DND-41 (cell line): ENCODE results near the gene EP400.

ENCODE experiments used
- ATAC-seq: fragments of 200-7000 bp; cut with Tn5 transposase; 3 replicates; pipeline ENCODE4 v1.9.1; 2021; ENCODE audit warnings: low read depth; ENCODE audit not compliant: insufficient read depth
- DNase-seq: peaks from one replicate; pipeline ENCODE4 v3.0.0-alpha.2; 2020
- H2AFZ ChIP-seq: 2 replicates; pipeline ENCODE4 v1.6.0; 2012; ENCODE audit warnings: low read depth, low read length
- H3K27ac ChIP-seq: 2 replicates; pipeline ENCODE4 v1.5.1; 2012; ENCODE audit warnings: low read length, inconsistent platforms
- H3K27me3 ChIP-seq: fragments of 200-600 bp; sonication (generic); 2 replicates; pipeline ENCODE4 v1.6.0; 2012; ENCODE audit warnings: low read length, mild to moderate bottlenecking, inconsistent platforms; ENCODE audit not compliant: insufficient read depth, poor library complexity
- H3K36me3 ChIP-seq: 2 replicates; pipeline ENCODE4 v1.5.1; 2012; ENCODE audit warnings: low read length, inconsistent platforms; ENCODE audit not compliant: insufficient read depth
- H3K4me1 ChIP-seq: 2 replicates; pipeline ENCODE4 v1.5.1; 2012; ENCODE audit warnings: mild to moderate bottlenecking, low read length; ENCODE audit not compliant: insufficient read depth
- H3K4me2 ChIP-seq: 2 replicates; pipeline ENCODE4 v1.6.0; 2012; ENCODE audit warnings: mild to moderate bottlenecking, moderate library complexity, low read length, inconsistent platforms; ENCODE audit not compliant: insufficient read depth
- H3K4me3 ChIP-seq, 2 experiments: fragments of 200-600 bp in 1 of 2; shearing (Covaris generic) in 1 of 2; 2 replicates each; pipeline ENCODE4 v1.5.1; 2012 to 2016; ENCODE audit warnings: inconsistent platforms in 2 of 2, low read length in 2 of 2, mild to moderate bottlenecking in 2 of 2, low read depth in 1 of 2, moderate library complexity in 1 of 2
- H3K79me2 ChIP-seq: 2 replicates; pipeline ENCODE4 v1.6.0; 2012; ENCODE audit warnings: low read length, inconsistent platforms; ENCODE audit not compliant: insufficient read depth
- H3K9ac ChIP-seq: 2 replicates; pipeline ENCODE4 v1.6.0; 2012; ENCODE audit warnings: low read depth, mild to moderate bottlenecking, inconsistent platforms, low read length, moderate library complexity
- H3K9me3 ChIP-seq: 2 replicates; pipeline ENCODE4 v1.5.1; 2012; ENCODE audit warnings: low read length, moderate library complexity, mild to moderate bottlenecking, inconsistent platforms; ENCODE audit not compliant: insufficient read depth, severe bottlenecking
- H4K20me1 ChIP-seq: 2 replicates; pipeline ENCODE4 v1.6.0; 2012; ENCODE audit warnings: low read length; ENCODE audit not compliant: insufficient read depth
- CTCF ChIP-seq: IDR thresholded peaks from 2 replicates; pipeline ENCODE4 v1.5.1; 2012; ENCODE audit warnings: borderline replicate concordance, low read length, moderate library complexity, mild to moderate bottlenecking; ENCODE audit not compliant: poor library complexity, severe bottlenecking; ENCODE audit errors: extremely low read depth
- EZH2 ChIP-seq: IDR thresholded peaks from 3 replicates; pipeline ENCODE4 v1.6.1; 2012; ENCODE audit warnings: borderline replicate concordance, low read depth, mild to moderate bottlenecking, moderate library complexity, low read length, inconsistent platforms; ENCODE audit not compliant: severe bottlenecking

EP400 gene

GRCh38 chr12:132003846-132004245, 54.1 kb downstream of the EP400 start:
- Histone ChIP-seq H3K36me3 (peaks cover 76% of the 10 kb centered on the region), H4K20me1 (no peaks in the 10 kb centered on the region; the same call in 1 of the 2 replicates), H3K9me3 (no peaks in the 10 kb centered on the region), H3K4me3 (no peak overlapping the region), H3K79me2 (0 out of 2 replicates have a peak, but pooled peaks cover 2% of the 10 kb centered on the region), H3K4me2 (no peak overlapping the region), H3K27me3 (no peaks in the 10 kb centered on the region), H3K9ac (no peak overlapping the region), H3K4me1 (no peaks in the 10 kb centered on the region), H3K27ac (no peak overlapping the region), H2AFZ (no peak overlapping the region)
- ATAC-seq (no peak), DNase-seq (no peak)
- TF ChIP-seq CTCF, result no peak

GRCh38 chr12:132004946-132005345, 55.2 kb downstream of the EP400 start:
- Histone ChIP-seq H3K79me2 (0 out of 2 replicates have a peak, but pooled peaks cover 2% of the 10 kb centered on the region), H3K9ac (no peak overlapping the region), H2AFZ (no peak overlapping the region), H4K20me1 (no peaks in the 10 kb centered on the region), H3K4me2 (no peak overlapping the region), H3K27me3 (no peaks in the 10 kb centered on the region), H3K4me1 (no peaks in the 10 kb centered on the region), H3K4me3 (no peak overlapping the region), H3K36me3 (peaks cover 81% of the 10 kb centered on the region), H3K27ac (no peak overlapping the region), H3K9me3 (no peaks in the 10 kb centered on the region)
- no peak for ATAC-seq
- TF ChIP-seq EZH2 (no peak), CTCF (no peak)
- no peak for DNase-seq

- Histone ChIP-seq H3K36me3 (peaks cover 84% of the 10 kb centered on the region), H3K4me2 (no peak overlapping the region)
- DNase-seq, result no peak
These were observed 56.4 kb downstream of the EP400 start for GRCh38 chr12:132006056-132006680.

More at GRCh38 chr12:132006056-132006680, 56.4 kb downstream of the EP400 start:
- Histone ChIP-seq H3K9me3 (no peaks in the 10 kb centered on the region), H3K4me1 (no peaks in the 10 kb centered on the region), H3K4me3 (no peak overlapping the region), H3K27me3 (no peaks in the 10 kb centered on the region), H3K79me2 (no peaks in the 10 kb centered on the region), H4K20me1 (no peaks in the 10 kb centered on the region), H2AFZ (no peak overlapping the region), H3K9ac (no peak overlapping the region), H3K27ac (no peak overlapping the region)
- no peak for ATAC-seq
- TF ChIP-seq CTCF (no peak), EZH2 (no peak)
